Measurements from ENCODE around the gene NUP50.
A peak's percentile ranks its signal among the peaks of the same experiment; 100 is the strongest.
"Not testable (repeated sequence)": the region's sequence is repeated elsewhere in the genome, so short reads cannot be mapped to it uniquely, and the experiment has no call there.

NUP50 gene

DNA sequence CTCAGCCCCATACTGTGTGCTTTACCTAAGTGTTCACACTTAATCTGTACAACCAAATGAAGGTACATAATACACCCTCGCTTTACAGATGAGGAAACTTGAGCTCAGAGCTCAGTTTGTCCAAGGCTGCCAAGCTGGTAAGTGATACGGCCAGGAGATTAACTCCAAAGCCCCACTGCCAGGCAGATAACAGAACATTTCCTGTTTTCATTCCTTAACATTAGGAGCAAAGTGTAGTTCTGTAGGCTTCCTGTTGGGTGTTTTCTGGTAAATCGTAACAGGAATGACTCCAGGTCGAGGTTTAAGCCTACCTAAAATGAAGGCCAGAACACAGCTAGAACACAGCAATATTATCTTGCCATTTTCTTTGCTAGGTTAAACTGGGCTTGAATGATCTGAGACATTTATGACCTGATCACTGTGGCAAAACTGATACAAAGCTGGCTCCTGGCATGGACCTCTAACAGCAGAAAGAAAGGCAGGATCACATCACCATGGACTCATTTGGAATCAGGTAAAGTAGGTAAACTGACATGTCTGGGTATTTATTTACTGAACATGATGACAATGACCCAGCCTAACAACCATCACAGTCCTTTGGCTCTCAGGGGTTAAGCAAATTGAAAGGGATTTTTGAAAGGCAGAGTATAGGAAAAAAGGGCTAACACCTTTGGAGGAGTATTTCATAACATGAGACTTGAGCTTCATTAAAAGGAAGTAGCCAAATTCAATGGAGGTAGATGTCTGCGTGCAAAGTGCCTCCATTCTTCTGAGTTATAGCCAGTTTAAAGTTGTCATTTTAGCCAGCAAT is 3.9 kb upstream of the NUP50 start:
- DNase-seq, result no peak

DNA sequence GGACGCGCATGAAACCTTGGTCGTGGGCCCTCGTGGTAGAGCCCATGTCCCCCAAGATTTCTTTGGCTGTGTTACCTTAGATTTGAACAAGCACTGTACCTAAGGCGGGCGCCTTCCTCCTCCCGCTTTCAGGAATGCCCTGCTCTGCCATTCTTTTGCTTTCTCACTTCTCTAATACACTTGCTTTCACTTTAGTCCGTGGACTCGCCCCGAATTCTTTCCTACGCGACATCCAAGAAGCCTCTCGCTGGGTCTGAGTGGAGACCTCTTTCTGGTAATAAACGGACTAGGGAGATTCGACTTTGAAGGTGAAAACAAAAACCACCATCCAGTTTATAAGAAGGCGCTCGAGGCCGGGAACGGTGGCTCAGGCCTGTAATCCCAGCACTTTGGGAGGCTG is 1.2 kb upstream of the NUP50 start:
- no peak for DNase-seq

DNA sequence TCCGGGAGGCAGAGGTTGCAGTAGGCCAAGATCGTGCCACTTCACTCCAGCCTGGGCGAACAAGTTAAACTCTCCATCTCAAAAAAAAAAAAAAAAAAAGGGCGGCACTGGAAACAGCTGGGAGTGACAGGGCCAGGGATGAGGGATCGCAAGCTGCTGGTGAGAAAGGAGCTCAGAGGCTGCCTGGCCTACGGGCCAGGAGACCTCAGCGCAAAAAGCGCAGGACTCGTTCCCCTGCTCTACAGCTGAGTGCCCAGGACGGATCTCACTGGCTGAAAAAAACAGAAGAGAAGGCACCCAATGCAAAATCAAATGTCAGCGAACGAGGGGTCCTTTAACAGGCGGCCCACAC is 650 bp upstream of the NUP50 start:
- no peak for DNase-seq

- DNase-seq, result peak; percentile 47
Measured at GRCh38 chr22:45164270-45165088, 754 bp downstream of the NUP50 start.

GRCh38 chr22:45166932-45167331 is 3.2 kb downstream of the NUP50 start:
- no peak for DNase-seq

- no peak for DNase-seq
Measured at GRCh38 chr22:45169591-45170466, 6.1 kb downstream of the NUP50 start.

DNA sequence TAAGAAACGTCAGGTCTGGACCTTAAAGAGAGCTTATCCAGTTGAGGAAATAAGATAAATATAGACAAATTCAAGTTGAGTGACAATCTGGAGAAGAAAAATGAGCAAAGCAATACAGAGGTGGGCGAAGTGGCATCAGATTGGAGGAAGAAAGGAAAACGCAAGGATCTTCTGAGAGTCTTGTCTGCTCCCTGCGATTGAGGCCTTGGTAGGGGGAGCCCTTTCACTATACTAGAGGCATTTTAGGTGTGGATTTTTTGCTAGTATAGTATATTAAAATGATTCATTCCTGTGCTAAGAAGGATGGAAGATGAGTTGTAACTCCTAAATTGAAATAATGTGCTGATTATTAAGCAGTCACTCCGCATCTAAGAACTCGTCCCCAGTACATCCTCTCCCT is 8.1 kb downstream of the NUP50 start:
- DNase-seq, result no peak

DNA sequence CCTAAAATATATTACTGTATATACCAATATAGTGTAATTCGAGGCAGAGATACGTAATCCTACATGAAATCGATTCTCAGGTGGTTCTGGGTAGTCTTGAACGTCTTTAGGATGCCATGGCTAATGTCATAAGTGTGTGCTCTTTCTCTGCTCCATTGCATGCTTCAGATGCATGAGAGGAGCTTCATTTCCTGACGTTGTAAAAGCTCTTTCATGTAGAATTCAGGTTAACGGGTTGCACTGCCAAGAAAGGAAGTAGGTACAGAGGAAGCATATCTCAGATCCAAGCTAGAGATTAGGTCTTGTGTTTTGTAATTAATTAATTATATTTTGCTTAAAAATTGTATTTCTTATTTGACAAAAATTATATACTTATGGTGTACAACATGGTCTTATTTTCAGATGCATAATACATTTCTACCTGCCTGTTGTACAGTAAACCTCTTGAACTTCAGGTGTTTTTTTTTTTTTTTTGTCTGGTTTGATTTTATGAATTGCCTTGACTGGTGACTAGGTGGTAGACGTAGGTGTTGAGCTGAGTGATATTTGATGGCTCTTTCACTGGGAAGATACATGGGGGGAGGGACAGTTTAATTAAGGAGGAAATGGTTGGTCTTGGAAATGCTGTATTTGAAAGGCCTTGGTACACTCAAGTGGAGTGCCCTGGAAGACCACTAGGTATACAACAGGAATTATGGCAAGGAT is 9.3 kb downstream of the NUP50 start:
- DNase-seq, result no peak

GRCh38 chr22:45179276-45180049 is 15.7 kb downstream of the NUP50 start:
- no peak for DNase-seq

GRCh38 chr22:45180146-45180679 is 16.5 kb downstream of the NUP50 start:
- no peak for DNase-seq

GRCh38 chr22:45181240-45181639 is 17.5 kb downstream of the NUP50 start:
- DNase-seq, result no peak

GRCh38 chr22:45181766-45182165 is 18.0 kb downstream of the NUP50 start:
- DNase-seq, result no peak

GRCh38 chr22:45183974-45184373 is 20.2 kb downstream of the NUP50 start:
- no peak for DNase-seq

DNA sequence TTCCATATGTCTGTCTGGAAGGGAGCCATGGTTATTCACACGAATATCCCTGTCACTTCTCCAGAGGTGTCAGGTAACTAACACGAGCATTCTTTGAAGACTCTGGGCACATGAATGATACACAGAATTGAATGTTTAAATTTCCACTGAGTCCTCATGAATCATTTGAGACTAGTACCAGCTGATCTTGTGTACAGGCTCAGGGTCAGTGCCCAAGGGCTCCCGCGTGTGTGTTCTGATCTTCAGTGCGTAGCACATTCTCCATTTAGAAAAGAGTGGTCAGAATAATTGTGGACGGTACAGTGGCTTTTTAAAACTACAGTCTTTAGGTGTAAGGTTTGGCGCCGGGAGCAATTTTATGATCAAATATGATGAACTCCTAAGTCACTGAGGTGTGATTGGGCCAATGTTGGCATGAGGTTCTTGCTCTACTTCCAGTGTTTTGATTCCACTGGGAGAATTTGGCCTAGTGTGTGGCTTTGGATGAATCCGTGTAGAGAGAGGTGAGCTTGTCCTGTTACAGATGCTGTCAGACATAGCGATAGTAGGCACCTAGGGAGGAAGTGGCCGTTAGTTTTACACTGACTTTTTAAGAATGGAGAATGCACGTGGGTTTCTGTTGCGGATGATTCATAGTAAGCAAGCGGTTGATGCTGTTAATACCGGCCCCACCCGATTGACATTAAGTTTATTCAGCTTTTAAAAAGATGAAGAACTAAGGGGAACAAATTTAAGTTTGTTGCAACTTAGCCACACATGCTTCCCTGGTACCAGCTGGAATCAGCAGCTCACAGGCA is 22.2 kb downstream of the NUP50 start:
- DNase-seq, result no peak

DNA sequence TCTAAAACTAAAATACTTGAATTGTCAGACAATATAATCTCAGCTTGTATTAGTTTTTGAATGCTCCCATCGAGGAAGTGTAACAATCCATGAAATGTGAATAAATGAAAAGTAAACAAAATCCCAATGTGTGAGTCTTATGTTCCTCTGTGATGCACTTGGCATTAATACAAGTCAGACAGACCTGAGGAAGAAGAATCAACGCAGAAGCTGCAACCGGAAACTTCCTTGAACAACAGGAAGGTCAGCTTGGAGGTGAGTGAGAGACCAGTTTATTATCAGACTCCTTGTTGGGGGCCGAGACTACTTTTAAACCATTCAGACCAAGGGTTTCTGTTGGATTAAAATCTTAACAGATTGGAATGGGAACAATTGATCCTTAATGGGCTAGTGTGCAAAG is 24.2 kb downstream of the NUP50 start:
- DNase-seq, result no peak

DNA sequence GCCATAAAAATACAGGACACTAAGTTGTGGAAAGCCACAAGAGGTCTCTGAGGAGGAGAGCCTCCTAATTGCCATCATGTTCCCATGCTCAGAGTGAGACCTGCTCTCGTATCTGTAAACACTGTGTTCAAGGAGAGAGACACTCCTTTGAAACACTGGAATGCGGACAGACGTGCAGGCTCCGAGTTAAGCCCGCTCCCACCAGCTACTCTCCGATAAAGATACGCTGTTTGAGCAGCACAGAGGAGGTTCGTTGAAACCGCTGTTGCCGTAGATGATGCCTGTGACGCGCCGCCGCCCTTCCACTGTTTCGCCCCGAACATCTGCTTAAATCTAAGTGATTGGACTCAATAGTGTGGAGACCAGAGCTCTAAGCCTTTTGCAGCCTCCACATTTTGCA is 25.1 kb downstream of the NUP50 start:
- no peak for DNase-seq

DNA sequence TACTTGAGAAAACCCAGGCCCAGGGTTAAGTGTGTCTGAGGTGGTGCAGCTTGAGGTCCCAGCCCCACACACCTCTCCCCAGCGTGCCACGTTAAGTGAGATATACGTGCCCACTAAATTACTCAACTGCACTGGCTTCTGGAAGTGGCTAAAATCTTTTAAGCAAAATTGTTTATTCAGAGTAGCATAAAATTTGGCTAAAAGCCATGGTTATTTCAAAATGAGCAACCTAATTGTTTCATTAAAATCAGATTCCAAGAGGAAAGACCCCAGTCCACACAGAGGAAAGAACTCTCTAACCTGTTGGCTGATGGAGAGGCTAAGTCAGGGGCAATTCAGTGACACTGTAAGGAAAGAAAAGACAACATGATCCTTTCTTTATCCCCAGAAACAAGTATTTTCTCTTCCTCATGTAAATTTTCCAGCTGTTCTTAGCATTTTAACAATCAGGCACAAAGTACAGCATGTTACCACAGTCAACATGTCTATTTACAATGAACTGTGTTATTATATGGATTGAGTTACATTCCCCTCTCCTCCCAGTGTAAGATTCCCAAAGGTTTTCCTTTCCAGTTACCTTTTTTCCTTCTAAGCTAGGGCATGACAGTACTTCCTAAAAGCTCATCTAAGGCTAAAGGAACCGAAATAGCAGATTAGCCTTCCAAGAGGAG is 26.6 kb downstream of the NUP50 start:
- DNase-seq, result no peak

DNA sequence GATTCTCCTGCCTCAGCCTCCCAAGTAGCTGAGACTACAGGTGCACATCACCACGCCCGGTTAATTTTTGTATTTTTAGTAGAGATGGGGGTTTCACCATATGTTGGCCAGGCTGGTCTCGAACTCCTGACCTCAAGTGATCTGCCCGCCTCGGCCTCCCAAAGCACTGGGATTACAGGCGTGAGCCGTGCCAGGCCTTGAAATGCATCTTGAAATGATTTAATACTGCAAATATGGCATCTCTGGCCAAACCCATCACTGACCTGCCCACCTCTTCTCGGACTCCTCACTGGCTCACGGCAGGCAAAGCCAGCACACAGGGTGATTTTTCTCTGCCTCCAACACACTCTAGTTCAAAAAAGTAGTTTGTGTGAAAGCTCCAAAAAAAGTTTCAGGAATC is 28.0 kb downstream of the NUP50 start:
- not testable (repeated sequence) for DNase-seq

DNA sequence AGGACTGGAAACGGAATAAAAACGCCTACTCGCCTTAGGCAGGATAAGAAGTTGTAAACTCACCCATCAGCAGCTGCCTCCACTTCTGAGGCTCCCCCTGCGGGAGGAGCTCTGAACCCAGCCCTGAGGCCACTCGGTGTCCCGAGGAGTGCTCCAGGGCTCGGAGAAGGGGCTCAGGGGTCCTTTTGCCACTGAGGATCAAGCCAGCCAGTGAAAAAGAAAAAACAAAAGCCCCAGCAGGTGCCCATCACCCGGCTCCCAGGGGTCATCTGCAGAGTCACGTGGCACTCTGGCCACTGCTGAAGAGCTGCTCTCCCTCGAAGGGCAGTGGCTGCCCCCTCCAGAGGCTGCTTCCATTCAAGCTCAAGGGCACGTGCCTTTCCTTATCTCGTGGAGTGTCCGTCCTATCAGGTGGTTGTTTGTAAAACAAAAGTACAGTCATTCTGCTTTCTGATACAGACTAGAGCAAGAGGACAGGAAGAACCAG is 29.0 kb downstream of the NUP50 start:
- no peak for DNase-seq

All from right kidney (tissue), 1 donor.